IMR-90 (cell line): ENCODE measurements around the gene CPEB2. TPM values are rescaled to one million over a fixed set of nuclear protein-coding genes. Genes with fewer than 3 reads are reported as not detected.

Source experiments
- ATAC-seq: fragments of 200-7000 bp; cut with Tn5 transposase; 2 replicates; pipeline ENCODE4 v1.9.1; 2020; ENCODE audit warnings: low read depth, mild to moderate bottlenecking, moderate library complexity
- BruUV-seq: library from RNA; stranded (reverse); fragments of 400-500 nt; replicated peaks from 2 replicates; lab custom pipeline; 2021; lab: Mats Ljungman, UMichigan
- CTCF ChIA-PET: fragments of 300-600 bp; formaldehyde crosslinking; extraction: SDS; loops from one replicate; lab custom pipeline; 2021; ENCODE audit warnings: antibody characterized with exemption; lab: Yijun Ruan, JAX
- POLR2A ChIA-PET: fragments of 300-600 bp; sonication (Branson Sonifier 250); formaldehyde crosslinking; loops from one replicate; lab custom pipeline; 2022; ENCODE audit warnings: antibody characterized with exemption; ENCODE audit not compliant: unreplicated experiment; lab: Charles Lee
- DNase-seq: peaks from one replicate; pipeline ENCODE4 v3.0.0; 2013
- H2AFZ ChIP-seq: replicated peaks from 2 replicates; pipeline ENCODE3; 2013; ENCODE audit warnings: low read length, mild to moderate bottlenecking; ENCODE audit not compliant: poor library complexity
- H2AK5ac ChIP-seq: 2 replicates; pipeline ENCODE4 v1.6.1; 2013; ENCODE audit warnings: low read depth, low read length, inconsistent platforms
- H2AK9ac ChIP-seq: replicated peaks from 2 replicates; pipeline ENCODE3; 2013; ENCODE audit warnings: mild to moderate bottlenecking, low read depth, low read length, moderate library complexity; ENCODE audit not compliant: poor library complexity
- H2BK120ac ChIP-seq: 2 replicates; pipeline ENCODE4 v1.6.1; 2013; ENCODE audit warnings: low read depth, low read length, inconsistent platforms
- H2BK15ac ChIP-seq: 3 replicates; pipeline ENCODE4 v1.6.1; 2013; ENCODE audit warnings: low read depth, low read length, inconsistent platforms
- H2BK20ac ChIP-seq: 2 replicates; pipeline ENCODE4 v1.6.1; 2013; ENCODE audit warnings: low read depth, mild to moderate bottlenecking, inconsistent platforms, low read length, moderate library complexity
- H2BK5ac ChIP-seq: 2 replicates; pipeline ENCODE4 v1.6.1; 2013; ENCODE audit warnings: mild to moderate bottlenecking, low read depth, low read length, inconsistent platforms; ENCODE audit not compliant: poor library complexity, severe bottlenecking
- H3K14ac ChIP-seq: replicated peaks from 2 replicates; pipeline ENCODE4 v1.6.1; 2013; ENCODE audit warnings: low read depth, low read length, inconsistent platforms
- H3K18ac ChIP-seq: 2 replicates; pipeline ENCODE4 v1.6.1; 2013; ENCODE audit warnings: low read depth, low read length, control low read depth
- H3K23ac ChIP-seq: 2 replicates; pipeline ENCODE4 v1.6.1; 2013; ENCODE audit warnings: low read depth, low read length, inconsistent platforms
- H3K27ac ChIP-seq: 2 replicates; pipeline ENCODE4 v1.5.1; 2013; ENCODE audit warnings: mild to moderate bottlenecking, control low read depth, low read length; ENCODE audit not compliant: insufficient read depth
- H3K27me3 ChIP-seq: 2 replicates; pipeline ENCODE4 v1.6.1; 2013; ENCODE audit warnings: low read length; ENCODE audit not compliant: control insufficient read depth, insufficient read depth
- H3K36me3 ChIP-seq: 2 replicates; pipeline ENCODE4 v1.6.1; 2013; ENCODE audit warnings: low read length, mixed read lengths; ENCODE audit not compliant: control insufficient read depth, insufficient read depth
- H3K4ac ChIP-seq: 2 replicates; pipeline ENCODE4 v1.6.1; 2013; ENCODE audit warnings: low read depth, low read length, inconsistent platforms
- H3K4me1 ChIP-seq: 2 replicates; pipeline ENCODE4 v1.6.1; 2013; ENCODE audit warnings: low read length, mixed read lengths; ENCODE audit not compliant: control insufficient read depth, insufficient read depth
- H3K4me2 ChIP-seq: 2 replicates; pipeline ENCODE4 v1.6.1; 2013; ENCODE audit warnings: low read depth, mild to moderate bottlenecking, control low read depth, low read length, moderate library complexity
- H3K4me3 ChIP-seq: 2 replicates; pipeline ENCODE4 v1.5.1; 2013; ENCODE audit warnings: low read depth, mild to moderate bottlenecking, control low read depth, low read length, moderate library complexity; ENCODE audit not compliant: insufficient read depth
- H3K56ac ChIP-seq: 2 replicates; pipeline ENCODE4 v1.6.1; 2013; ENCODE audit warnings: low read length, inconsistent platforms; ENCODE audit not compliant: insufficient read depth; ENCODE audit errors: extremely low read depth
- H3K79me1 ChIP-seq, 2 experiments: 2 replicates each; pipeline ENCODE4 v1.6.1; 2013; ENCODE audit warnings: low read length in 2 of 2, inconsistent platforms in 1 of 2, low read depth in 1 of 2
- H3K9ac ChIP-seq: 2 replicates; pipeline ENCODE4 v1.6.1; 2013; ENCODE audit warnings: low read depth, low read length, control low read depth
- H3K9me1 ChIP-seq: 2 replicates; pipeline ENCODE4 v1.6.1; 2013; ENCODE audit warnings: low read length, inconsistent platforms; ENCODE audit not compliant: insufficient read depth
- H3K9me3 ChIP-seq: 2 replicates; pipeline ENCODE4 v1.6.1; 2013; ENCODE audit warnings: low read length; ENCODE audit not compliant: control insufficient read depth, insufficient read depth
- H4K20me1 ChIP-seq: 2 replicates; pipeline ENCODE4 v1.6.1; 2013; ENCODE audit warnings: low read length, inconsistent platforms; ENCODE audit not compliant: insufficient read depth
- H4K5ac ChIP-seq: 2 replicates; pipeline ENCODE4 v1.6.1; 2013; ENCODE audit warnings: mild to moderate bottlenecking, low read depth, low read length, control low read depth
- H4K8ac ChIP-seq, 2 experiments: 2 replicates each; pipeline ENCODE4 v1.6.1; 2013; ENCODE audit warnings: low read depth in 2 of 2, low read length in 2 of 2, control low read depth in 1 of 2, inconsistent platforms in 1 of 2
- H4K91ac ChIP-seq: 2 replicates; pipeline ENCODE4 v1.6.1; 2013; ENCODE audit warnings: low read depth, low read length, inconsistent platforms; ENCODE audit not compliant: insufficient read depth
- CEBPB ChIP-seq: IDR thresholded peaks from 2 replicates; pipeline ENCODE4 v1.6.1; 2012; ENCODE audit warnings: low read depth, low read length, improper control_type of control experiment
- CHD1 ChIP-seq: IDR thresholded peaks from 2 replicates; pipeline ENCODE4 v1.6.1; 2012; ENCODE audit warnings: low read depth, low read length, improper control_type of control experiment
- MAFK ChIP-seq: IDR thresholded peaks from 2 replicates; pipeline ENCODE4 v1.6.1; 2012; ENCODE audit warnings: low read depth, low read length, improper control_type of control experiment
- NFE2L2 ChIP-seq: fragments of 150-350 bp; IDR thresholded peaks from 2 replicates; pipeline ENCODE4 v1.6.1; 2016; ENCODE audit warnings: low read depth, mild to moderate bottlenecking, low read length
- POLR2A ChIP-seq: IDR thresholded peaks from 2 replicates; pipeline ENCODE4 v1.6.1; 2012; ENCODE audit warnings: mild to moderate bottlenecking, low read depth, low read length
- RAD21 ChIP-seq: IDR thresholded peaks from 2 replicates; pipeline ENCODE4 v1.6.1; 2012; ENCODE audit warnings: low read length, improper control_type of control experiment
- RCOR1 ChIP-seq: IDR thresholded peaks from 2 replicates; pipeline ENCODE4 v1.6.1; 2012; ENCODE audit warnings: mild to moderate bottlenecking, low read length, improper control_type of control experiment; ENCODE audit not compliant: insufficient replicate concordance
- RFX5 ChIP-seq: IDR thresholded peaks from 2 replicates; pipeline ENCODE4 v1.8.0; 2012; ENCODE audit warnings: low read depth, mild to moderate bottlenecking, low read length, moderate library complexity
- SMC3 ChIP-seq: fragments of 150-350 bp; IDR thresholded peaks from 2 replicates; pipeline ENCODE4 v1.6.1; 2016; ENCODE audit warnings: low read depth, mild to moderate bottlenecking, antibody characterized with exemption, low read length, moderate library complexity
- WGBS, 2 experiments: methylation state at CpG; one replicate each; pipeline versions ENCODE4 v1.1.5 to v1.1.7; 2013; ENCODE audit warnings: missing lambda C conversion rate in 2 of 2; ENCODE audit not compliant: insufficient read length in 1 of 2; ENCODE audit errors: extremely low coverage in 2 of 2; 5-methylcytosine and 5-hydroxymethylcytosine counted together
- dilution Hi-C: fragments of 300-500 bp; cut with HindIII; formaldehyde crosslinking; loops from one replicate; pipeline ENCODE4 v1.14.3; 2018; ENCODE audit warnings: low sequenced_read_pairs; ENCODE audit not compliant: unreplicated experiment
- in situ Hi-C: fragments of 300-500 bp; cut with MboI; formaldehyde crosslinking; loops from 3 replicates; pipeline ENCODE4 v1.14.3; 2019; ENCODE audit warnings: low sequenced_read_pairs, inconsistent platforms, mixed read lengths
- intact Hi-C: fragments of 100-400 bp; cut with micrococcal nuclease; formaldehyde crosslinking; loops from 2 replicates; pipeline ENCODE4 v1.10.0; 2022
- polyA plus RNA-seq, 3 experiments: library from polyadenylated mRNA; depleted of rRNA; stranded (reverse); fragments of >200 nt; gene quantifications; 2 replicates each; pipeline ENCODE4 v1.2.3, GENCODE V29; 2012; ENCODE audit warnings: low replicate concordance in 1 of 3
- total RNA-seq: library from RNA; depleted of rRNA; stranded (reverse); fragments of >200 nt; gene quantifications from 2 replicates; pipeline ENCODE4 v1.2.3, GENCODE V29; 2012
- TF ChIP-seq, protein P1 (sequence below): fragments of 150-350 bp; IDR thresholded peaks from 2 replicates; pipeline ENCODE4 v1.6.1; 2016; ENCODE audit warnings: low read depth, mild to moderate bottlenecking, low read length, moderate library complexity, borderline replicate concordance

The CPEB2 gene
- total and polyA plus RNA-seq, 2 of the 4 experiments (the other 2 are of a cell fraction), result 10.6 to 12.0 TPM

GRCh38 chr4:15003401-15003890 lies 1.2 kb downstream of the CPEB2 start:
- dilution Hi-C loops, result no loop called here
- H3K4me2 ChIP-seq, result no peak overlapping the region
- CTCF ChIA-PET, result no interaction called here

More at GRCh38 chr4:15003401-15003890, 1.2 kb downstream of the CPEB2 start:
- H2AK5ac ChIP-seq, result no peak overlapping the region
- no peak overlapping the region for H4K5ac ChIP-seq
- H4K91ac ChIP-seq, result no peak overlapping the region; the same call in 1 of the 2 replicates
- H3K27ac ChIP-seq, result peak overlapping the region; percentile 93
- WGBS, 2 experiments, result 1% methylated on average over 19 of the region's 65 CpGs; no CpG with 5 or more reads in 1 of the 2 experiments
- BruUV-seq, result TSS peak; percentile 67
- H2AFZ ChIP-seq, result peak overlapping the region; percentile 88
- H3K79me1 ChIP-seq, result peaks cover 0 to 10% of the 10 kb centered on the region in 2 experiments; a peak in 3 of 4 replicates
- peak overlapping the region; percentile 86 for H2AK9ac ChIP-seq
- H3K56ac ChIP-seq, result peak overlapping the region; percentile 32; the same call in 1 of the 2 replicates
- peak overlapping the region in 1 of 2 experiments; percentile 10; a peak in 2 of 4 replicates for H4K8ac ChIP-seq
- intact Hi-C loops (loop anchor here (2.0 to 5.0 kb wide), 9 partner anchors 86 to 1377 kb away; partner anchors contain the start of gene BOD1L1), in situ Hi-C loops (loop anchor here (10.0 to 25.0 kb wide), 4 partner anchors 684 to 1349 kb away; partner anchors contain the start of gene FAM200B)
- POLR2A ChIA-PET, result interaction anchor here (0.6 to 0.9 kb wide), 6 partner anchors 11 to 1105 kb away, joined by 3 to 14 read pairs (median 4); no protein-coding TSS in a partner anchor
- H3K14ac ChIP-seq, result 0 out of 2 replicates have a peak overlapping the region, but pooled peaks have one; percentile 65
- peaks cover 21% of the 10 kb centered on the region for H4K20me1 ChIP-seq
- H3K4me1 ChIP-seq, result no peaks in the 10 kb centered on the region
- H3K36me3 ChIP-seq, result peaks cover 2% of the 10 kb centered on the region; the same call in 1 of the 2 replicates
- peak; percentile 19 for DNase-seq
- H3K9me1 ChIP-seq, result no peaks in the 10 kb centered on the region
- peak overlapping the region; percentile 92 for H2BK5ac ChIP-seq
- no peaks in the 10 kb centered on the region for H3K9me3 ChIP-seq
- H3K9ac ChIP-seq, result peak overlapping the region; percentile 55
- H2BK20ac ChIP-seq, result no peak overlapping the region
- peak overlapping the region; percentile 7; the same call in 1 of the 2 replicates for H3K4ac ChIP-seq
- ATAC-seq, result peak; percentile 9
- H2BK120ac ChIP-seq, result peak overlapping the region; percentile 32; the same call in 1 of the 2 replicates
- no peak overlapping the region for H3K18ac ChIP-seq
- no peaks in the 10 kb centered on the region for H3K27me3 ChIP-seq
- no peak overlapping the region for H2BK15ac ChIP-seq
- TF ChIP-seq, protein P1, sequence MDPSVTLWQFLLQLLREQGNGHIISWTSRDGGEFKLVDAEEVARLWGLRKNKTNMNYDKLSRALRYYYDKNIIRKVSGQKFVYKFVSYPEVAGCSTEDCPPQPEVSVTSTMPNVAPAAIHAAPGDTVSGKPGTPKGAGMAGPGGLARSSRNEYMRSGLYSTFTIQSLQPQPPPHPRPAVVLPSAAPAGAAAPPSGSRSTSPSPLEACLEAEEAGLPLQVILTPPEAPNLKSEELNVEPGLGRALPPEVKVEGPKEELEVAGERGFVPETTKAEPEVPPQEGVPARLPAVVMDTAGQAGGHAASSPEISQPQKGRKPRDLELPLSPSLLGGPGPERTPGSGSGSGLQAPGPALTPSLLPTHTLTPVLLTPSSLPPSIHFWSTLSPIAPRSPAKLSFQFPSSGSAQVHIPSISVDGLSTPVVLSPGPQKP, result no peak
- TF ChIP-seq CHD1 (no peak), NFE2L2 (no peak), SMC3 (no peak), RFX5 (no peak), RAD21 (no peak), MAFK (no peak), POLR2A (no peak), CEBPB (no peak), RCOR1 (no peak)
- H3K4me3 ChIP-seq, result peak overlapping the region; percentile 69
- no peak overlapping the region; the same call in 1 of the 2 replicates for H3K23ac ChIP-seq
